H1 (cell line): ENCODE data around the gene FAAH2.

Source experiments
- BRCA1 ChIP-seq: IDR thresholded peaks from 2 replicates; pipeline ENCODE4 v1.6.1; 2012; ENCODE audit warnings: low read depth, low read length, improper control_type of control experiment
- CHD2 ChIP-seq: IDR thresholded peaks from 2 replicates; pipeline ENCODE4 v1.6.1; 2012; ENCODE audit warnings: low read length, improper control_type of control experiment
- JUND ChIP-seq: IDR thresholded peaks from 2 replicates; pipeline ENCODE4 v1.6.1; 2011; ENCODE audit warnings: mild to moderate bottlenecking, improper control_type of control experiment, low read length
- NRF1 ChIP-seq: IDR thresholded peaks from 2 replicates; pipeline ENCODE4 v1.6.1; 2011; ENCODE audit warnings: mild to moderate bottlenecking, low read depth, low read length, improper control_type of control experiment
- POLR2A ChIP-seq, 2 experiments: IDR thresholded peaks; 1 replicate in 1 of 2; 2 replicates in 1 of 2; pipeline ENCODE4 v1.6.1; 2011; ENCODE audit warnings: low read depth in 2 of 2, low read length in 2 of 2, mild to moderate bottlenecking in 2 of 2; ENCODE audit errors: control extremely low read depth in 1 of 2
- POLR2AphosphoS5 ChIP-seq: IDR thresholded peaks from 2 replicates; pipeline ENCODE4 v1.6.1; 2011; ENCODE audit warnings: low read depth, low read length
- SIN3A ChIP-seq, 2 experiments: IDR thresholded peaks in 1 of 2; conservative IDR thresholded peaks in 1 of 2; 2 replicates each; pipeline ENCODE4 v1.6.1; 2011 to 2012; ENCODE audit warnings: low read length in 2 of 2, improper control_type of control experiment in 1 of 2, low read depth in 1 of 2, mild to moderate bottlenecking in 1 of 2
- SUZ12 ChIP-seq: fragments of 200-600 bp; sonication (generic); IDR thresholded peaks from 2 replicates; pipeline ENCODE4 v1.6.1; 2012; ENCODE audit warnings: mild to moderate bottlenecking, inconsistent platforms, low read length, moderate library complexity, mixed read lengths
- ZNF274 ChIP-seq: IDR thresholded peaks from 2 replicates; pipeline ENCODE4 v1.7.0; 2012; ENCODE audit warnings: low read length, borderline replicate concordance; ENCODE audit errors: extremely low read depth
- TF ChIP-seq, protein P1 (sequence below): IDR thresholded peaks from 2 replicates; pipeline ENCODE4 v1.6.1; 2012; ENCODE audit warnings: inconsistent platforms
- TF ChIP-seq, protein P2 (sequence below), 3 experiments: IDR thresholded peaks; 1 replicate in 2 of 3; 2 replicates in 1 of 3; pipeline versions ENCODE4 v1.5.1 to v1.6.1; 2011; ENCODE audit warnings: low read length in 3 of 3, mild to moderate bottlenecking in 3 of 3, inconsistent platforms in 2 of 3, low read depth in 1 of 3, moderate library complexity in 1 of 3; ENCODE audit not compliant: insufficient read depth in 1 of 3; ENCODE audit errors: control extremely low read depth in 1 of 3

DNA sequence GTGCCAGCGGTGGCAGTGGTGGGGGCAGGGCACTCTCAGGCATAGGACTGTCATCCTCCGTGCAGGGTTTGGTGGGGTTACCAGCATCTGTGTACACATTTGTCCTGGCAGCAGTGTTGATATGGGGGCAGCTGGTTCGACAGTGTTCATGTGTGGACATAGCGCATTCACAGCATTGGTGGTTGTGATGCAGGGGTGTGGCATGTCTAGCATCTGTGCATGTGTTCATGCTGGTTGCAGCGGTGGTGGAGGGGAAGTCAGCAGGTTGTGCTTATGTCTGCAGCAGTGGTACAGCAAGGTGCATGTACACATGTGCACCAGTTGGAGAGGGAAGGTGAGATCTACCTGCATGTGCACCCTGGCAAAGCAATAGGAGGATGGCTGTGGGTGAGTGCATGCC, 230.0 kb downstream of the FAAH2 start:
- TF ChIP-seq NRF1, result no peak
- no peak for TF ChIP-seq SIN3A (conservative IDR thresholded peaks at IDR 0.05 in 1 of 2, IDR thresholded peaks at IDR 0.05 in 1 of 2; ENCODE audit: low read depth in 1 of 2, low read length in 2 of 2)
- no peak for TF ChIP-seq POLR2A (IDR thresholded peaks at IDR 0.05; ENCODE audit: control extremely low read depth in 1 of 2, low read depth in 2 of 2, low read length in 2 of 2)
- TF ChIP-seq ZNF274, result no peak
- TF ChIP-seq, protein P1, sequence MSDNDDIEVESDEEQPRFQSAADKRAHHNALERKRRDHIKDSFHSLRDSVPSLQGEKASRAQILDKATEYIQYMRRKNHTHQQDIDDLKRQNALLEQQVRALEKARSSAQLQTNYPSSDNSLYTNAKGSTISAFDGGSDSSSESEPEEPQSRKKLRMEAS, result no peak
- no peak for TF ChIP-seq CHD2
- TF ChIP-seq POLR2AphosphoS5, result no peak
- TF ChIP-seq BRCA1, result no peak
- no peak for TF ChIP-seq SUZ12
- TF ChIP-seq, protein P2, sequence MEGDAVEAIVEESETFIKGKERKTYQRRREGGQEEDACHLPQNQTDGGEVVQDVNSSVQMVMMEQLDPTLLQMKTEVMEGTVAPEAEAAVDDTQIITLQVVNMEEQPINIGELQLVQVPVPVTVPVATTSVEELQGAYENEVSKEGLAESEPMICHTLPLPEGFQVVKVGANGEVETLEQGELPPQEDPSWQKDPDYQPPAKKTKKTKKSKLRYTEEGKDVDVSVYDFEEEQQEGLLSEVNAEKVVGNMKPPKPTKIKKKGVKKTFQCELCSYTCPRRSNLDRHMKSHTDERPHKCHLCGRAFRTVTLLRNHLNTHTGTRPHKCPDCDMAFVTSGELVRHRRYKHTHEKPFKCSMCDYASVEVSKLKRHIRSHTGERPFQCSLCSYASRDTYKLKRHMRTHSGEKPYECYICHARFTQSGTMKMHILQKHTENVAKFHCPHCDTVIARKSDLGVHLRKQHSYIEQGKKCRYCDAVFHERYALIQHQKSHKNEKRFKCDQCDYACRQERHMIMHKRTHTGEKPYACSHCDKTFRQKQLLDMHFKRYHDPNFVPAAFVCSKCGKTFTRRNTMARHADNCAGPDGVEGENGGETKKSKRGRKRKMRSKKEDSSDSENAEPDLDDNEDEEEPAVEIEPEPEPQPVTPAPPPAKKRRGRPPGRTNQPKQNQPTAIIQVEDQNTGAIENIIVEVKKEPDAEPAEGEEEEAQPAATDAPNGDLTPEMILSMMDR (IDR thresholded peaks at IDR 0.05; ENCODE audit: control extremely low read depth in 1 of 3, insufficient read depth in 1 of 3, low read depth in 1 of 3, low read length in 3 of 3), result no peak
- TF ChIP-seq JUND, result no peak
